NOMO-1 treated with DMSO at 0.1 percent for 48 hours (cell line): Measurements from ENCODE around the gene RBM22.
"Not testable (repeated sequence)": the region's sequence is repeated elsewhere in the genome, so short reads cannot be mapped to it uniquely, and the experiment has no call there.

ENCODE experiments used
- DNase-seq: peaks from one replicate; lab custom pipeline; 2025; ENCODE audit not compliant: unreplicated experiment; lab: John Stamatoyannopoulos, UW

Gene RBM22

DNA sequence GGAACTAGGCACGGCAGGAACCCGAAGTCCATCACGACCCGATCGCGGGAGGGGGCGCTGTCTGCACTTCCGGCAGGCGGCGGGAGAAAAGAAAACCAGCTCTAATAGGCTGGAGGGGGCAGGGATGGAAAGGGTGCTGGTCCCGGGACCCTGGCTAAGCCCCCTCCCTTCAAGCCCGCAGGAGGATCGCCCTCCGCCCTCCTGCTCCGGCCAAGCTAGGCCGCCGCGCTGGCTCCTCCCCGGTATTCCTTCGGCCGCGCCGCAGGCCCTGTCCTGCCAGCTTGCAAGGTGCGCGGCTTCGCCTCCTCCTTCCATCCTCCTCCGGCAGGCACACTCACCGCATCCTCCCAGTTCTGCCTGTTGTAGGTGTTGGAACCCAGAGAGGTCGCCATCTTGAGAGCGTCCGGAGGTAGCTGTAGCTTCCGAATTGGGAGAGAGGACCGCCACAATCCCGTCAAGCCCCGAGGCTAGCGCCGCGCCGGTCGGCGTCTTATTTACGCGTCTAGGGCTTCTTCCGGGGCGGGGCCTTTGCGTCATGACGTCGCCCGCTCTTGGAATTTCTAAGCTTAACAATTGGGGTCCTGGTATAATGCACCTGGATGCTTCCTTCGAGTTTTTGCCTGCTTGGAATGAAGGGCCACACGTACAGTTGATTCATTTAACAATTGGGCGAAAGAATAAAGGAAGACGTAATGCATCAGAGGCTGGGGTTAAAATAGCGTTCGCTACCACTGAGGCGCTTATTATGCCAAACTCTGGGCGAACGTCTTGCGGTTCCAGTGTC is at the start of gene RBM22:
RBM22 (minus strand) TSS at position 469 of the 784 bp plus-strand sequence; CDS start at position 392, 77 bp downstream.
- peak; percentile 84 for DNase-seq

DNA sequence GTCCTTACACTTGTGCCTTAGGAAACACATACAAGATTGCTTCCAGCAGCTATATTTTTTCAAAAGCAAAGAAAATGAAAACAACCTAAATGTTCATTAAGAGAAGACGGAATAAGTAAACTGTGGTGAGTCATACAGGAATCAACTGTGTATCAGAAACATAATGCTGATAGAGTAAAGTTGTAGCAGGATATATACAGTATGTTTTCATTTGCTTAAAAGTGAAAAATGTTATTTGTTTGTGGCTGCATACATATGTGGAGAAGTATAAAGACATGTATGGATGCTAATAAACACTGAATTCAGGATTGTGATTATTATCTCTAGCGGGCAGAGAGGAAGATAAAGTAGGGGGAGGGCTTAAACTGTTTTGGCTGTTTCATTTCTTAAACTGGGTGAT is 49.6 kb upstream of the RBM22 start:
- no peak for DNase-seq

DNA sequence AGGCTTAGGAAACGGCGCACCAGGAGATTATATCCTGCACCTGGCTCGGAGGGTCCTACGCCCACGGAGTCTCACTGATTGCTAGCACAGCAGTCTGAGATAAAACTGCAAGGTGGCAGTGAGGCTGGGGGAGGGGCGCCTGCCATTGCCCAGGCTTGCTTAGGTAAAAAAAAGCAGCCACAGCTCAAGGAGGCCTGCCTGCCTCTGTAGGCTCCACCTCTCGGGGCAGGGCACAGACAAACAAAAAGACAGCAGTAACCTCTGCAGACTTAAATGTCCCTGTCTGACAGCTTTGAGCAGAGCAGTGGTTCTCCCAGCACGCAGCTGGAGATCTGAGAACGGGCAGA is 42.3 kb upstream of the RBM22 start:
- DNase-seq, result not testable (repeated sequence)

DNA sequence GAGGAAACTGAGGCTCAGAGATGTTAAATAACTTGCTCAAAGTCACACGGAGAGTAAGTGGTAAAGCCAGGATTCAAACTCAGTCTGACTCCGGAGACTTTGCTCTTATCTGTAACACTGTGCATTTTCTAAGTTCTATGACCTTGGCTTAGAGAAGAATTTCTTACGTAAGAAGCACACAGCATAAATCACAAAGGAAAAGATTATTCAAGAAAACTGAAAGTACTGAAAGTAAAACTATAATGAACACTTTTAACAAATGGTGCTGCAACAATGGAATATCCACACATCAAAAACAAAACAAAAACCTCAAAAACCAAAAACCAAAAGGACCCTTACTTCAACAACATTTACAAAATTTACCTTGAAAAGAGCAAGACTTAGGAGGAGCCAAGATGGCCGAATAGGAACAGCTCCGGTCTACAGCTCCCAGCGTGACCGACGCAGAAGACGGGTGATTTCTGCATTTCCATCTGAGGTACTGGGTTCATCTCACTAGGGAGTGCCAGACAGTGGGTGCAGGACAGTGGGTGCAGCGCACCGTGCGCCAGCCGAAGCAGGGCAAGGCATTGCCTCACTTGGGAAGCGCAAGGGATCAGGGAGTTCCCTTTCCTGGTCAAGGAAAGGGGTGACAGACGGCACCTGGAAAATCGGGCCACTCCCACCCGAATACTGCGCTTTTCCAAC is 41.7 kb upstream of the RBM22 start:
- DNase-seq, result not testable (repeated sequence)

DNA sequence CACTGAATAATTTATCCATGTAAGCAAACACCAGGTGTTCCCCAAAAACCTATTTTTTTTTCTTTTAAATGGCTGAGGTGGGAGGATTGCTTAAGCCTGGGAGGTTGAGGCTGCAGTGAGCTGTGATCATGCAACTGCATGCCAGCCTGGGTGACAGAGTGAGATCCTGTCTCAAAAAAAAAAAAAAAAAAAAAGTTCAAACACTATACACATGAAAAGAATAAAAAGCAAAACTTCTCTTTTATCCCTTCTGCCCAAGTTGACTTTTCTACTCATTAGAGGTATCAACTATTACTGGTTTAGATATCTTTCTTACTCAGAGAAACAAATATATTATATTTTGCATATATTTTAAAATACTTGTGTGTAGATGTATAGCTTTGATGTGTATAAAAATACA is 40.1 kb upstream of the RBM22 start:
- DNase-seq, result no peak

DNA sequence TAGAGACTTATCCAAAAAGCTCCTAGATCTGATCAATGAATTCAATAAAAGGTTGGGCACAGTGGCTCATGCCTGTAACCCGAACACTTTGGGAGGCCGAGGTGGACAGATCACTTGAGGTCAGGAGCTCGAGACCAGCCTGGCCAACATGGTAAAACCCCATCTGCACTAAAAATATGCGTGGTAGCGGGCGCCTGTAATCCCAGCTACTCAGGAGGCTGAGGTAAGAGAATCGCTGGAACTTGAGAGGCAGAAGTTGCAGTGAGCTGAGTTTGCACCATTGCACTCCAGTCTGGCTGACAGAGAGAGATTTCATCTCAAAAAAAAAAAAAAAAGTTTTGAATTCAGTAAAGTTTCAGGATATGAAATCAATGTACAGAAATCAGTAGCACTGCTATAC is 38.0 kb upstream of the RBM22 start:
- no peak for DNase-seq

DNA sequence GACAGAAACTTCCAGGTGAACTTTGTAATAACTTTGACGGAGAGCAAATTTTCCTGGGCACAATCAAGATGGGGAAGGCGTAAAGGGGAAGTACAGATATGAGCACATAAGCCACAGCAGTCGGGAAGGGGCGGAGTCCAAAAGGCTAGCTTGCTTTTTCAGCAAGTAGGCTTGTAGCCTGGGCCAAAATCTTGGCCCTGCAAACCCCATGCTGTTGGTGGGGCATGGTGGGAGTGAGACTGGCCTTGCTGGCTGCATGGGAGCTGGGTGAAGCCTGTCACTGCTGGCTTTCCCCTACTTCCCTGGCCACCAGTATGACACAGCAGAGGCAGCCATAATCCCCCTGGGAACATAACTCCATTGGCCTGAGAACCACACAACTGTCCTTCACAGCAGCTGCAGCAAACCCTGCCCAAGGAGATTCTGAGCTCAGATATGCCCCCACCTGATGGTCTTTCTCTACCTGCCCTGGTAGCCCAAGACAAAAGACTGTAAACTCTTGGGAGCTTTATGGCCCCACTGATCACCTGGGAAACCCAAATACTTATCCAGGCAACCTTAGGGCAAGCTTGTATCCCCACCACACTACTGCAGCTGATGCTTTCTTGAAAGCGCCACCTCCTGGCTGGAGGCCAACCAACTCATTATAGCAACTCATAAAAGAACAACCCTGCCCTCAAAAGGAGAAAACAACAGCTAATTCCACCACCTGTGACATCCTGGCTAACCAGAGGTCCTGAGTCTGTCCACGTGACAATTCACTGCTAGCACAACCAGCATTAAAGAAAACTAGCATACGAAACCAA is 33.9 kb upstream of the RBM22 start:
- peak; percentile 92 for DNase-seq

DNA sequence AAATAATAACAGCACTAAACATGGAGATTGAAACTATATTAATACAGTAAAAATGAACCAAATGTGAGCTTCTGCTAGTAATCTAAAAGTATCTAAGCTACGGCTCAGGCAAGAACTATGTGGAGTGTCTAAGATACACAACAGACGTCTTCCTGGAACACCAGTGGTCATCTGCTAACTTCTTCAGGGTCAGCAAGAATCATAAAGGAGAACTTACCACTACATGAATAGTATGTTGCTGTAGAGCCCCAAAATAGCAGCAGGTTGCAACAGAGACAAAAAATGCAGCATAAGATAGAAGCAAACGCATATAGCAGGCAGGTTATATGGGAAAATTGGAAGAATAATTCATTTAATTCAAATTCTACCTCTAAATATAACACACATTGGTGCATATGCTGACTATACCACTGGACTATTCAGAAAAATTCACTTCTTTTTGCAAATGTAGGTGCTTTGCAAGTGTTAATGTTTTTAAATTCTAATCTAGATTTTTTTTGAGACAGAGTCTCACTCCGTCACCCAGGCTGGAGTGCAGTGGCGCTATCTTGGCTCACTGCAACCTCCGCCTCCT is 30.9 kb upstream of the RBM22 start:
- no peak for DNase-seq

DNA sequence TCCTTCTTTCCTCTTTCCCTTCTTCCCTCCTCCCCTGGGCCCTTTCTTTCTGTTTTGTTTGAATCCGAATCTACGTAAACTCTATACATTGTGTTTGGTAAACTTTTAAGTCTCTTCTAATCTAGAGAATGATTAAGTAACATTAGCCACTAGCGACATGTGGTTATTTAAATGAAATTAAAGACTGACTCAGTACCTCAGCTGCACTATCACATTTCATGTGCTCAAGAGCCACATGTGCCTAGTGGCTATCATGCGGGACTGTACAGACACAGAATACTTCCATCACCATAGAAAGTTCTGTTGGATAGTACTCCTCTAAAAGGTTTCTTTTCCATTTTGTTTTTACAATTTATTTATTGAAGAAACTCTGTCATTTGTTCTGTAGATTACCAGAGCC is 29.0 kb upstream of the RBM22 start:
- DNase-seq, result no peak

DNA sequence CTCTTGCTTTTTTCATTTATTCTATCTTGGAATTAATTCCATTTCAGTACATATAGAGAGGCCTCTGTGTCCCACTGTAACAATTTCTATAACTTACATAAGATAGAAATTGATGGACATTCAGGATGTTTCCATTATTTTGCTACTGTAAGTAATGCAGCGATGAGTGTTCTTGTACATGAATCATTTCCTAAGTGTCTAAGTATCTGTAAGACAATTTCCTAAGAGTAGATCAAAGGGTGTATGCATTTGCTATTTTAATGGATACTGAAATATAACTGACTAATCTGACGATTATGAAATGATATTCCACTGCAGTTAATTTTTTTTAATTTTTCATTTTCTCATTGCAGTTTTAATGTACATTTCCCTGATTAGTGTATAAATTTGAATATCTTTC is 23.0 kb upstream of the RBM22 start:
- no peak for DNase-seq

DNA sequence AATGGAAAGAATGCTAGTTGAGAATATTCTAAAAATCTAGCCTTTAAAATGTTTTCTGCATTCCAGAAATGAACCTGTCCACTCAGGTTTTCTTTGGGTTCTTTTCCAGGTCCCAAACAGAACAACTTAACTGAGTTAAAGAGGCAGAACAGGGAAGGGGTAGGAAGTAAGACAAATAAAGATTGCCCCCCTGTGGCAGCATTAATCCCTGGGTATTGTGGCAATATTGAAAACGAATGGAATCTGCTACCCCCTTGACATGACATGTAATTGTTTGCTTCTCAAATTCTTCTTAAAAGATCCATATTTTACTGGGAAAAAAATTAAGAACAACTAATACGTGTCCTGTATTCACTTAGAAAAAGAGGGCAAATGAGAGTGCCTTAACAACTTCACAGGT is 9.3 kb upstream of the RBM22 start:
- DNase-seq, result no peak

DNA sequence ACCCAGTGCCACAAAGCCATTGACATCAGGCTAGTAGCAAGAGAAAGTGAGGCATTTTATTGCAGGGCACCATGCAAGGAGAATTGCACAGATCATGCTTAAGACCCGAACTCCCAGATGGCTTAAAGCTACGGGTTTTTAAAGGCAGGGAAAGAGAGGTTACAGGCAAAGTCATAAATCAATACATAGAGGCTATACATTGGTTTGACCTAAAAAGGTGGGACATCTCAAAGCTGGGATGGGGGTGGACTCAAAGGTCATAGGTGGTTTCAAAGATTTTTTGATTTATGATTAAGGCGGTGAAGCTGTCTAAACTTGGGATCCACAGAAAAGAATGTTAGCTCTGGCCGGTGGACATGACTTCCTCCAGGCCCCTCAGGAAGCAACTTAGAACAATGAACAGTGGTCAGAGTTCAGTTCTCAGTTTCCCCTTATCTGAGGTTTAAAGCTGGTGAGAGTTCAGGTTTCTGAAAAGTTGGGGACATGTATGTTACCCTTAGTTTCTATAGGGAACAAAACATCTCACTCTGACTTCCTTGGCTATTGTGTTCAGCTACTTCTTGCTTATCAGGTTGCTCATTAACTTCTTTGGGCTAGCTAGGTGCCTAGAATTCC is 6.0 kb upstream of the RBM22 start:
- no peak for DNase-seq

DNA sequence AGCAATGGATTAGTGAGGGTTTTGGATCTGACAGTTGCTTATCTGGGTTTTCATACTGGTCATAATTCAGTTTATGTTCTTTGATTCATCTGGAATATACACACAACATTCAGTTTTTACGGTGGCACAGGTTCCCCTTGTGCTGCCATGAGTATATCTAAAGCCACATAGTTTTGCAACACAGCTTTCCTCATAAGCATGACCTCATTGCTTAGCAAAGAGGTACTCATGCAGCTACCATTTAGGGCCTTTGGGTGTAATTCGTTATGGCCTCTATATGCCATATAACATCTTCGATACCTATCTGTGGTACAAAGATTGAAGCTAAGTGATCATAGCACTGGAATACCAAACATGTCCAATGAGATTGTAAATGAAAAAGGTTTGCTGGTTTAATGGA is 2.9 kb upstream of the RBM22 start:
- DNase-seq, result peak; percentile 60

DNA sequence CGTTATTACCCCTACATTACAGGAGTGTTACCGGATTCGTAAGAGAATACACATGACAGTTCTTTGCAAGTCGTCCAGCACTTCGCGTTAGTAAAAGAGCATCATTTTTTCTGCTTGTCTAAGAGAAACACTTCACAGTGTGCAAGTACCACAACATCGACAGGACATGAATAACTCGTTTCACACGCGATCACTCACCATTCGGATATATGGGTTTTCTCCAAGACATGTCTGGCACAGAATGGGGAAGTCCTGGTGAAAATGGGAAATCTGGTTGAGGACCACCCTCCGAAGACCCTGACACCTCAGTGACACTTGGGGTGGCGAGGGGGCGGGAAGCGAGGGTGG is 642 bp downstream of the RBM22 start:
- DNase-seq, result no peak

DNA sequence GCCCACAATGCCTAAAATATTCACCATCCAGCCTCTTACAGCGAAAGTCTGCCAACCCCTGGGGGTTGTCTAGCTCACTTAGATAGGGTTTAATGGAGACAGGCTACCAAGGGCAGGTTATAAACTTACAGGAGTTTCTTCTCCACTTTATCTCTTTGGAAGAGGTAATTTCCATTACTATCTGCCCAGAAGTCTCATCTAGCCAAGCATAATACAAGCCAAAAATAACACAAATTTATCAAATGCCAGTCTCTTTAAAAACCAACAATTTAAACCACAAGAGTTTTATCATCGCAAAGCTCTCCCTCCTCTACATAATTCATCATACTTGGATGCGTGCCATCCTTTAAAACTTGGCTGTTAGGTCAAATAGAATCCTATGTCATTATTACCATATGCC is 6.2 kb downstream of the RBM22 start:
- no peak for DNase-seq

DNA sequence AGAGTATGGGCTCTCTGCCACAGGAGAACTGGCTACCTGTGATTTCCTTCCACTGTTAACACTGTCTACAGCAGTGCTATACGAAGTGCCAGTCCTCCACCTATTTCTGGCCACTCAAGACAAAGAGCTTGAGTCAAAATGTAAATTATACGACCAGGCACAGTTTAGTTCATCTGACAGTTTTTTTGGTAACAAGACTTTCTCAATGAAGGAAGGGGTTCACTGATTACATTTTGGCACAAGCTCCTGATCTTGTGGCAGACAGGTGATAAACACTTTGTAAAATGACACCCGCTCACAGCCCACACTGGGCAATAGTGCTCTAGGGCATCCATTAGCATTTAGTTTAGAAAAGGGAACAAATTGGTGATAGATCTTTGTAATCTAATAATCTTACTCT is 8.6 kb downstream of the RBM22 start:
- DNase-seq, result no peak

DNA sequence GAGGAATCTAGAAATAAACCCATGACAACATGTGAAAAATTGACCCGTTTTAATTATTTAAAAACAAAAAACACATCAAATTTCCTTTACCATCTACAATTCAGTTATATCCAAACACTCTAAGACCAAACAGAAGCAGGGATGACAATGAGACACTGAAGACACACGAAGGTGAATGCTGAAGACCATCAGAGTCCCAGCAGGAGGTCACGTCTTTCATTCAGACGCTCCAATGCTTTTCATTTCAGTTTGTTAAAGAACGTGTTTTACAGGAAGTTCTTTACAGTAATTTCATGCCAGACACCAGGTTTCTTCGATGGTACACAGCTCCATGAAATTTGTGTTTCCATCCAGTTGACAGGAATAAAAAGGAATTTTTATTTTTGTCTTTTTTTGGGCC is 10.1 kb downstream of the RBM22 start:
- no peak for DNase-seq

DNA sequence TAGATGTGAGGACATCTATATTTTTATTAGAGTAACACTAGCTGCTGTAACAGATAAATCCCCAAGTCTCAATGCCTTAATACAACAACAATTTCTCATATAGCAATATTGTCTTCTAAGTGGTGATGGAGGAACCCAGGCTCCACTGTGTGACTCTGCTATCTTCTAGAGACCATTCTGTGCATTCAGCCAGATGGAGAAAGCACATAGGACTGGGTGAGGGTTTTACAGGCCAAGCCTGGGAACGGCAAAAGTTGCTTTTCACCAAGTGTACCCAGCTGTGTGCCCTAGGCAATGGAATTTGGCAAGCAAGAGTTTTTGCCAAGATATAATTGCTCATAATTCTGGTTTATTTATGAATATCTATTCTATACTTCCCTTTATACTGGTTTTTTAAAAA is 11.7 kb downstream of the RBM22 start:
- DNase-seq, result no peak

DNA sequence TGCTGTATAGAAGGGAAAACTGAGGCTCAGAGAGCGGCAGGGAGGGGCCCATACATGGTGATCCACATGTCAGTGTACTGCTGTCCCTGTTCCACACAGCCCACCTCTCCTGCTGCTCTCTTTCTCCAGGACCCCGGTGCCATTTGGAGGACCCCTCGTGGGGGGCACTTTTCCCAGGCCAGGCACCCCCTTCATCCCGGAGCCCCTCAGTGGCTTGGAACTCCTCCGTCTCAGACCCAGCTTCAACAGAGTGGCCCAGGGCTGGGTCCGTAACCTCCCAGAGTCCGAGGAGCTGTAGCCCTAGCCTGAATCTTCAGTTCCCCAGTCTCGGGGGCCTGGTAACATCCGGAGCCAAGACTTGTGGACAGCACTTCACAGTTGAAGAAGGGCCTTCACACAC is 24.3 kb downstream of the RBM22 start:
- DNase-seq, result no peak

DNA sequence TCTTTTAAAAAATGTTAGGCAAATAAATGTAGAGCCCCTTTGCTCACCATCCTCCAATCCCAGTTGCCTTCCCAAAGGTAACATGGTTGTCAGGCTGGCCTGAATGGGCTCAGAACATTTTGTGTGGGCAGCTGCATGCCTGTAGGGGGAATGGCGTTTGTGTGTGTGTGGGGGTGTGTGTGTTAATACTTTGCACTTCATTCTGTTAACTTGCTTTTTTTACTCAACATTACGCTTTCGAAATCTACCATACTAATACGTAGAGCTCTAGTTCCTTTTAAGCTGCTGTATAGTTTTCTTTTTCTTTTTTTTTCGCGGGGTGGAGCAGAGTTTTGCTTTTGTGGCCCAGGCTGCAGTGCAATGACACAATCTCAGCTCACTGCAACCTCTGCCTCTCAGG is 25.8 kb downstream of the RBM22 start:
- DNase-seq, result no peak

DNA sequence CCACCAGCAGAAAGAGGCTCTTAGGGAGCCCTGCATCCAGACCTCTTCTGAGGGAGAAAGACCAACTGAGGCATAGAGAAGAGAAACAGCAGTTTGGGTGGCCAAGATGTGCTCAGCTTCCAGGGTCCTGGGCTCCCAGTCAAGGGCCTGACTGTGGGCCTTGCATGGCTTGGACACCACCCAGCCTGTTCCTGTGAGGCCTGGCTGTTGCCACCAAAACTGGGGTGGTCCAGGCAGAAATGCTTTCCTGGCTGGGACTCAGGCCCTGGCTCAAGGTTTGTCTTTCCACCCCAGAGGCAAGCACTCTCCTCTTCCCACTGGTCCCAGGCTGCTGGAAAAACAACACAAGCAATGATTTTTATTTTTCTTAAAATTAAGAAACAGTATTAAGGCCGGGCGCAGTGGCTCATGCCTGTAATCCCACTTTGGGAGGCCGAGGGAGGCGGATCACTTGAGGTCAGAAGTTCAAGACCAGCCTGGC is 26.5 kb downstream of the RBM22 start:
- DNase-seq, result no peak
